Bronchial smooth muscle cell (primary cell): ENCODE data around the gene DUSP14. TPM values are rescaled to one million over a fixed set of nuclear protein-coding genes. Genes with fewer than 3 reads are reported as not detected.

Experiments
- total RNA-seq: library from RNA; depleted of rRNA; stranded (reverse); fragments of >200 nt; gene quantifications from 2 replicates; pipeline ENCODE4 v1.2.1, GENCODE V29; 2014

The DUSP14 gene, protein sequence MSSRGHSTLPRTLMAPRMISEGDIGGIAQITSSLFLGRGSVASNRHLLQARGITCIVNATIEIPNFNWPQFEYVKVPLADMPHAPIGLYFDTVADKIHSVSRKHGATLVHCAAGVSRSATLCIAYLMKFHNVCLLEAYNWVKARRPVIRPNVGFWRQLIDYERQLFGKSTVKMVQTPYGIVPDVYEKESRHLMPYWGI
- 28.7 and 44.3 TPM in 2 replicates for total RNA-seq

DNA sequence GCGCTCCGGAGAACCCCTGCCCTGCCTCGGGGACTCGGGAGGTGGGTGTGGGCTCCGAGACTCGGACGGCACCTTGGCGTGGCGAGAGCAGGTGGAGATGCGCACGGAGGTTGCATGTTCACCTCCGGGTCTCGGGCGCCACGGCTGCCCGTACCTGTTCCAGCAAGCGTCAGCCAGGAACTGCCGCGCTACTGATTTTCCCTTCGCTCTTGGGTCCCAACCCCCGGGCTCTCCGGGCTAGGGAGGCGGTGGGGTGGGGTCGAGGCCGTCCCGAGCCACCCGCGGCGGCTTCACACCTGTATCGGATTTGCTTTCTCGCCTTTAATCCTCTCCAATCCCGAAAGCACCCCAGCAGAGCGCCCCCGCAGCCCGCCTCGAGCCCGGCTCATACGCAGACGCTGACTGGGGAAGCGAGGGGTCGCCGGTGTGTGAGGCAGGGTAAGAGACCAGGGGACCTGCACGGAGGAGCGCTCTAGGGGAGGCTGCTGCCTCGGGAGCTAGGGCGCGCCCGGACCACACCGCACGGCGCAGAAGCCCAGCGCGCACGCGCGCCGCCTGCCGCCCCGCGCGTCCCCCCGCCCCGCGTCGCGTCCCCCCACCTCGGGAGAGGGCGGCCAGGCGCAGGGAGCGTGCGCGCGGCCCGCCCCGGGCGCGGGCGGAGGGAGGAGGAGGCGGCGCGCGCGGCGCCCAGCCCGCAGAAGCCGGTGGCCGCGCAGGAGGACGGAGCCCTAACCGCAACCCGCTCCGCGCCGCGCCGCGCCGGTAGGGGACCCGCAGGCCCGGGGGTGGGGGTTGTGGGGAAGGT is at the start of gene DUSP14:
Gene DUSP14, plus strand, starts transcription at position 695 of the 805 bp plus-strand sequence. CDS start 22,382 bp downstream, outside the sequence.

Other genes starting within 250 kb of the DUSP14 start
- not detected in 2 replicates for gene C17orf78, start 113.9 kb upstream of the DUSP14 start, total RNA-seq
- gene ACACA, start 83.1 kb upstream of the DUSP14 start, total RNA-seq = 47.0 and 55.7 TPM in 2 replicates
- gene TADA2A, start 83.0 kb upstream of the DUSP14 start, total RNA-seq = 15.9 and 16.4 TPM in 2 replicates
- 7.9 and 11.2 TPM in 2 replicates for gene SYNRG, start 119.5 kb downstream of the DUSP14 start, total RNA-seq
- 13.4 and 14.4 TPM in 2 replicates for gene DDX52, start 153.6 kb downstream of the DUSP14 start, total RNA-seq